NCI-H460 (cell line): ENCODE results near the gene SLC22A23. TPM values are rescaled to one million over a fixed set of nuclear protein-coding genes. Genes with fewer than 3 reads are reported as not detected.

Experiments used
- DNase-seq: peaks from one replicate; pipeline ENCODE4 v3.0.0-alpha.2; 2016; ENCODE audit warnings: low read depth; ENCODE audit errors: extremely low read depth
- total RNA-seq: library from RNA; depleted of rRNA; stranded (reverse); fragments of >200 nt; shearing (Covaris generic); gene quantifications from 2 replicates; pipeline ENCODE4 v1.2.3, GENCODE V29; 2014

The SLC22A23 gene
- total RNA-seq, 1 experiment from 2014 or later: 4.9 TPM

GRCh38 chr6:3236005-3236404, 220.8 kb downstream of the SLC22A23 start:
- no peak for DNase-seq

- DNase-seq: no peak
These were observed 221.4 kb downstream of the SLC22A23 start for GRCh38 chr6:3235486-3235885.

GRCh38 chr6:3233904-3234303, 222.9 kb downstream of the SLC22A23 start:
- no peak for DNase-seq

- no peak for DNase-seq
These were observed 223.5 kb downstream of the SLC22A23 start for GRCh38 chr6:3233321-3233720.

GRCh38 chr6:3232017-3232945, 224.6 kb downstream of the SLC22A23 start:
- no peak for DNase-seq

GRCh38 chr6:3231247-3232016, 225.4 kb downstream of the SLC22A23 start:
- DNase-seq: peak; percentile 61

GRCh38 chr6:3230900-3231246, 226.0 kb downstream of the SLC22A23 start:
- DNase-seq: no peak

- DNase-seq: no peak
These were observed 226.5 kb downstream of the SLC22A23 start for GRCh38 chr6:3230256-3230882.

- DNase-seq: no peak
These were observed 227.2 kb downstream of the SLC22A23 start for GRCh38 chr6:3229566-3230178.

GRCh38 chr6:3228771-3229565, 227.9 kb downstream of the SLC22A23 start:
- no peak for DNase-seq

- DNase-seq: no peak
These were observed 228.7 kb downstream of the SLC22A23 start for GRCh38 chr6:3228046-3228671.

- DNase-seq: no peak
These were observed 229.3 kb downstream of the SLC22A23 start, which contains the start of gene TUBB2B for GRCh38 chr6:3227363-3228045. TSS of gene TUBB2B (minus strand) at chr6:3227653. CDS start at chr6:3227543, 110 bp downstream.

GRCh38 chr6:3226481-3227362, 230.1 kb downstream of the SLC22A23 start:
- no peak for DNase-seq

- DNase-seq: no peak
These were observed 230.8 kb downstream of the SLC22A23 start for GRCh38 chr6:3226042-3226441.

GRCh38 chr6:3222506-3223038, 234.3 kb downstream of the SLC22A23 start:
- DNase-seq: no peak

GRCh38 chr6:3221578-3221977, 235.3 kb downstream of the SLC22A23 start:
- no peak for DNase-seq

- DNase-seq: no peak
These were observed 236.5 kb downstream of the SLC22A23 start for GRCh38 chr6:3220366-3220765.
